ENCODE results near the gene PLG. TPM values are rescaled to one million over a fixed set of nuclear protein-coding genes. Genes with fewer than 3 reads are reported as not detected.
A peak's percentile ranks its signal among the peaks of the same experiment; 100 is the strongest.
"Not testable (repeated sequence)": the region's sequence is repeated elsewhere in the genome, so short reads cannot be mapped to it uniquely, and the experiment has no call there.

Gene PLG
- total RNA-seq, 2 experiments from 2014 or later = 0.30 TPM; not detected in 1

DNA sequence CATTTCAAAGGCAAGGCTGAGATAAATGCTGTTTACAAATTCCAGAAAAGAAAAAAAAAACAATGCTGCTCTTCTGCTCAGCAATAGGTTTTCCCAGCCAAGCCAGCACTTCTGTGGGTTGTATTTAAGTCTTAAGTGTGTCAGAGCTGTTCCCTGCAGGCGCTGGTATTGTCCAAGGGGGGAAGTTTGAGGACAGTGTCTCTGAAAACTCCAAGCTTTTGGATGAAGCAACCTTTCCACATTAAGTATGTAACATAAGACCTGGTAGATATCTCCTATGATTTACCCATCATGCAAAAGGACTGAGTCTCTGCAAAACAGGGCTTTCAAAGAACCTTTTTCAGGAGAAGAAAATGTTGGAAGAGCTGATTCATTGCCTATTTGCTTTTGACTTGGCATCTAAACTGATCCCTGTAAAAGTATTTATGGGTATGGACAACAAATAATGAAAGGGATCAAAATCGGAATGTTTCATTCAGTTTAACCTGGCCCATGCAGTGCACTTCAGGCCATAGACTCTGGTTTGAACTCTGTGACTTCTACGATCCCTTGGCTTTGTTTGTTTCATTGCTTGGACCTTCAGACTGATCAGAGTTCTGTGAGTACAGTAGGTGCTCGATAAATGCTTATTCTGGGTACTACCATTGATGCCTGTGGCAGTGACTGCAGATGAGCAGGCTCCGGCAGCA lies 16.1 kb upstream of the PLG start:
- H3K4me3 Mint-ChIP-seq = no peak overlapping the region
- POLR2A ChIA-PET = no interaction called here
- H3K27ac Mint-ChIP-seq = no peak overlapping the region
- CTCF ChIA-PET = no interaction called here
- H3K9me3 Mint-ChIP-seq = no peaks in the 10 kb centered on the region
- no peak for DNase-seq
- H3K4me1 Mint-ChIP-seq = no peaks in the 10 kb centered on the region
- no peaks in the 10 kb centered on the region for H3K36me3 Mint-ChIP-seq (ENCODE audit: low read depth)
- H3K27me3 Mint-ChIP-seq = no peaks in the 10 kb centered on the region

DNA sequence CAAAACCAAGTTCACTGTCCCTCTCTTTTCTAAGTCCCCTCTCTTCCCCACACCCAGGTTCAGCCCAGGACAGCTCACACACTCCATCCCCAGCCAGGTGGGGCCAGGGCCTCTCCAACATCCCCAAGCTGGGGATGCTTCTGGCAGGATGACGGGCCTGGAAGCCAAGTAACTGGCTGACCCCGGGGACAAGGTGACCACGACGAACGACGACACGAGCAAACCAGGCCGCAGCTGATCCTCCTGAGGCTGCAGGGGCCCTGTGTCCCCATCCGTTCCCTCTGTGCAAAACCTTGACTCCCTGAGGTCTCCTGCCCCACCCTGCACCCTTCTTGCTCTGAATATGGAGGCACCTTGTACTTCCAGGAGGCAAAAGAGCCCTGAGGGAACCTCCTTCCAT lies 11.6 kb upstream of the PLG start:
- no peak overlapping the region for H3K27ac Mint-ChIP-seq
- no peaks in the 10 kb centered on the region for H3K4me1 Mint-ChIP-seq
- no peak for DNase-seq
- CTCF ChIA-PET = no interaction called here
- no peaks in the 10 kb centered on the region for H3K9me3 Mint-ChIP-seq
- H3K27me3 Mint-ChIP-seq = peaks cover 2% of the 10 kb centered on the region
- H3K4me3 Mint-ChIP-seq = no peak overlapping the region
- no peaks in the 10 kb centered on the region for H3K36me3 Mint-ChIP-seq (ENCODE audit: low read depth)
- POLR2A ChIA-PET = no interaction called here

DNA sequence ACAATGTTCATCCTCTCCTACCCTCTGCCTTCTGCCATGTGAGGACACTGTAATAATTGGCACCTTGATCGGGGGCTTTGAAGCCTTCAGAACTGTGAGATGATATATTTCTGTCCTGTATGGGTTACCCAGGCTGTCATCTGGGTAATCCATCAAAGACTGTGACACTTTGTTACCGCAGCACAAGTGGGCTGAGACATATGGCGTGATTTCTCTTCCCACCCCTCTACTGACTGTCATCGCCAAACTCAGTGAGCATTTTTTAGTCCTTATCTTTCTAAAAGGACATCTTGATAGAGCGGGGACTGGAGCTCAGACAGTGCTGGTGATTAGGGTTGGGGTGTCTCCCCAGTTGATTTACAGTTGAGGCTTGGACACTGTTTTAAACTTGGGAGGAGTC lies 10.4 kb upstream of the PLG start:
- DNase-seq = no peak
- Mint-ChIP-seq H3K9me3 (no peaks in the 10 kb centered on the region), H3K27ac (no peak overlapping the region), H3K36me3 (ENCODE audit: low read depth) (no peaks in the 10 kb centered on the region), H3K4me1 (no peaks in the 10 kb centered on the region), H3K27me3 (peaks cover 7% of the 10 kb centered on the region), H3K4me3 (no peak overlapping the region)
- CTCF ChIA-PET = no interaction called here
- POLR2A ChIA-PET = no interaction called here

DNA sequence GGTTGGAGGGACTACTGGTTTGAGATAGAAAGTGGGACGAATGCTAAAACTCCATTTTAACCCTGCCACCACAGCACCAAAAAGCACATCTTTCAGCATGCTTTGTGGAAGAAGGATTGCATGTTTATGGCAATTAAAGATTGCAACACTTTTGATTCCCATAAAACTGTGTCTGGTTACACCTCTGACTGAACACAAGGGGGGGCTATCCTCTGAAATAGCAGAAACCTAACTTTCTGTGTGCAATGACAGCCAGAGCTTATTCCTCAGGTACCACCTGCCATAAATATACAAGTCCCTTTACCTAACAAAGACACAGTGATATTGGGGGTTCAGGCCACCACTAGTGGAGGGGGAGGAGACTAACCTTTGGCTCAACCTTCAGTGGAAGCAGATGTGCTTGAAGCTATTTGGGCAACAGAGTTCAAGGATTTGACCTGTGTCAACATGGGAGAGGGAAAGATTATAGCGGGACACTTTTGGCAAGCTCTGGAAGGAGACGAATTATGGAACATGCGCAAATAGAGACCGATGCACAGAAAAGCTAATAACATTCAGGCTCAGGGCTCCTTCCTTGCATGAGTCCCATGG lies 9.6 kb upstream of the PLG start:
- POLR2A ChIA-PET = no interaction called here
- no peaks in the 10 kb centered on the region for H3K9me3 Mint-ChIP-seq
- DNase-seq = no peak
- peaks cover 7% of the 10 kb centered on the region for H3K27me3 Mint-ChIP-seq
- H3K27ac Mint-ChIP-seq = no peak overlapping the region
- CTCF ChIA-PET = no interaction called here
- H3K36me3 Mint-ChIP-seq (ENCODE audit: low read depth) = no peaks in the 10 kb centered on the region
- no peak overlapping the region for H3K4me3 Mint-ChIP-seq
- H3K4me1 Mint-ChIP-seq = no peaks in the 10 kb centered on the region

DNA sequence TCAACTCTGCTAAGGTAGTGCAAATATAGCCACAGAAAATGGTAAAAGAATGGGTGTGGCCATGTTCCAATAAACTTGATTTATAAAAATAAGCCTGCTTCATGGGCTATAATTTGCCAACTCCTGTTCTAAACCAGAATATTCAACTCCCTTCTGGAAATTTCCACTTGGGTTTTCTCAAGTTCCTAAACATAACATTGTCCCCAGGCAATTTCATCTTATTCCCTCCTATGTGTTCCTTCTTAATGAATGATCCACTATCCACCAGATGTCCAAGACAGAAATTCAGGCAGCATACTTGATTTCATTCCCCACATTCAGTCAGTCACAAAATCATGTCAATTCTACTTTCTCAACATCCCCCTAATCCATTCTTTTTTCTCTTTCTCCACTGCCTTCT lies 7.0 kb upstream of the PLG start:
- H3K9me3 Mint-ChIP-seq; H3K36me3 Mint-ChIP-seq (ENCODE audit: low read depth); H3K27me3 Mint-ChIP-seq; DNase-seq; POLR2A ChIA-PET; H3K4me3 Mint-ChIP-seq; H3K27ac Mint-ChIP-seq; H3K4me1 Mint-ChIP-seq; CTCF ChIA-PET: not testable (repeated sequence)

DNA sequence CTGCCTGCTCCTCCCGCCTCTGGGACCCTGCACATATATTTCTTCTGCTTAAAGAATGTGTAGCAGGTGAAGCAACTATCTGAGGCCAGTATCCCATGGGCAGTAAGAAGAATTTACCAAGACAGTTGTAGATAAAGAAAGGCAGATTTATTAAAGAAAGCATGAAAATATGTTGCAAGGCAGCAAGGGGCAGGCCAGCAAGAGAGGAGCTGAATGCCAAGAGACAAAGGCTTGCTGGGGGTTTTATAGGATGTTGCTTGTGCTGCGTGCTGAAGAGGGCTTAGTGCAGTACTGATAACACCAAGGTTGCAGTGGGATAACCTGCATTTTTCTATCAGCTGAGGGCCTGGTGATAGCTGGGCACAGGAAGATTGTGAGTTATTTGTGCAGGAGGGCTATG lies 6.4 kb upstream of the PLG start:
- not testable (repeated sequence) for H3K4me1 Mint-ChIP-seq

DNA sequence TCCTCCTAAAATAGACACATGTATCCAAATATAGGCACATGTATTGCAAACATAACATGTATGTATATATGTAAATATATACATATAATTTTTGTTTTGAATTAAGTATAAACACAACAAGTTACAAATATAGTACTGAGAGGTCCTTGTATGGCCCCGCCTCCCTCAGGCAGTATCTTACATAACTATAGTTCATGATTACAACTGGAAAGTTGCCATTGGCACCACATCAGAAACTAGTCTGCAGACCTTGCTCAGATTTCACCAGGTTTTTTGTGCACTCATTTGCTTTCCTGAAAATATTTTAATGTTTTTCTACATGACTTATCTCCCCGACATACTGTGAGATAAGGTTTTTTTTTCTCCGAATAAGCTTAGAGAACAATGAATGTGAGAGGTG lies 5.2 kb upstream of the PLG start:
- POLR2A ChIA-PET; H3K4me1 Mint-ChIP-seq; H3K4me3 Mint-ChIP-seq; DNase-seq; CTCF ChIA-PET; H3K9me3 Mint-ChIP-seq; H3K27ac Mint-ChIP-seq; H3K36me3 Mint-ChIP-seq (ENCODE audit: low read depth); H3K27me3 Mint-ChIP-seq: not testable (repeated sequence)

More for the DNA sequence above, 6.4 kb upstream of the PLG start:
- H3K27ac Mint-ChIP-seq; H3K9me3 Mint-ChIP-seq; DNase-seq; H3K4me3 Mint-ChIP-seq; CTCF ChIA-PET; H3K36me3 Mint-ChIP-seq (ENCODE audit: low read depth); H3K27me3 Mint-ChIP-seq: not testable (repeated sequence)
- POLR2A ChIA-PET = interaction anchor here (0.6 kb wide), 1 partner anchor 832 kb away, joined by 3 read pairs; no protein-coding TSS in a partner anchor

DNA sequence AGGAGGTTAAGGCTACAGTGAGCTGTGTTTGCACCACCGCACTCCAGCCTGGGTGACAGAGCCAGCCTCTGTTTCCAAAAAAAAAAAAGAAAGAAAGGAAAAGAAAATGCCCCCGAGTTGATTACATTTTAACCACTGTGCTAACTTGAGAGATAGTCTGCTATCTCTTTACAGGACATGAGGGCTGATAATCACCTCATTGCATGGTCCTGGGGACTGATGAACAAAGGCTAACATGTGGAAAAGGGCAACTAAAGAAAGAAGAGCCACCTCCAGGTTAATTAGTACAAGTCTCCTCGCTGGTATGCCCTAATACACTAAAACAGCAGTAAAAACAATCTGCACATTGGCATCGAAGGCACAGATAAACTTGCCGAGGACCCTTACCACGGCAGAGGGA lies 4.2 kb upstream of the PLG start:
- no peaks in the 10 kb centered on the region for H3K9me3 Mint-ChIP-seq
- H3K27me3 Mint-ChIP-seq = peaks cover 7% of the 10 kb centered on the region
- no peak for DNase-seq
- no peak overlapping the region for H3K4me3 Mint-ChIP-seq
- ChIA-PET POLR2A (no interaction called here), CTCF (no interaction called here)
- no peaks in the 10 kb centered on the region for H3K36me3 Mint-ChIP-seq (ENCODE audit: low read depth)
- H3K4me1 Mint-ChIP-seq = no peaks in the 10 kb centered on the region
- no peak overlapping the region for H3K27ac Mint-ChIP-seq

DNA sequence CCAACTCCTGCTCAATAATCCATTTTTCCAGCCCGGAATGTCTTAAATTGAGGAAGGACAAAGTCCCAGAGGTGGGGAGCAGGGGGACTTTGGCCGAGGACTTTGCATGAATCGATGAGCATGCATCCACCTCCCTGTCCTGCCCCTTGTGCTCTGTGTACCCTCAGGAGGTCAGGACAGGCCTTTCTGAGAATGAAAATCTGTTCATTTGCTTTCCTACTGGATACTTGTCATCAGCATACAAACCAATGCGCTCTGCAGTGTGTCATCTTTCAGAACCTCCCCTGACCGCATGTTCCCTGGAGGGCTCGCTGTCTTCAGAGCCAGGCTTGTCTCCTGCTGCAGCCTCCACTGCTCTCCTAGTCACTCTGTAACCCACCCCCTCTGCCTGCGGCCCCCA lies 2.6 kb downstream of the PLG start:
- H3K27me3 Mint-ChIP-seq, H3K9me3 Mint-ChIP-seq, CTCF ChIA-PET: not testable (repeated sequence)

DNA sequence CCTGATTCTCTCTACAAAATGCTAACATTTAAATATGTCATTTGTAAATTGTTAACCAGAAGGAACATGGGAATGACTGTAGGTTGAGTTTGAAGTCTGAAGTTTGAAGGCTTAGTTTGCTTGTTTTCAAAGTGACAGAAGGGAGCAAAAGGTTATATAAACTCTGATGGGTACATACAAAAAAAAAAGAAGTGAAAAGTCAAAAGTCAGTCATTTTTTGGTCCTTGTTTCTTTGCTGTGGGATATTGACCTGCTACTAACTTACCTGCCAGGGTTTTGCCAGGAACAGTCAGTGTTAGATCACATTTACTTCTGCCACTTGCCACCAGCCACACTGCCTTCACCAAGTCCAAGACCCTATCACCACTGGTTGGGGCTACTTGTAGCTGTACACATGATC lies 6.9 kb downstream of the PLG start:
- H3K27ac Mint-ChIP-seq; H3K27me3 Mint-ChIP-seq; DNase-seq; H3K4me3 Mint-ChIP-seq; CTCF ChIA-PET; H3K4me1 Mint-ChIP-seq; POLR2A ChIA-PET; H3K9me3 Mint-ChIP-seq; H3K36me3 Mint-ChIP-seq (ENCODE audit: low read depth): not testable (repeated sequence)

More for the DNA sequence above, 2.6 kb downstream of the PLG start:
- H3K4me1 Mint-ChIP-seq; H3K36me3 Mint-ChIP-seq (ENCODE audit: low read depth); H3K4me3 Mint-ChIP-seq; H3K27ac Mint-ChIP-seq; POLR2A ChIA-PET; DNase-seq: not testable (repeated sequence)

DNA sequence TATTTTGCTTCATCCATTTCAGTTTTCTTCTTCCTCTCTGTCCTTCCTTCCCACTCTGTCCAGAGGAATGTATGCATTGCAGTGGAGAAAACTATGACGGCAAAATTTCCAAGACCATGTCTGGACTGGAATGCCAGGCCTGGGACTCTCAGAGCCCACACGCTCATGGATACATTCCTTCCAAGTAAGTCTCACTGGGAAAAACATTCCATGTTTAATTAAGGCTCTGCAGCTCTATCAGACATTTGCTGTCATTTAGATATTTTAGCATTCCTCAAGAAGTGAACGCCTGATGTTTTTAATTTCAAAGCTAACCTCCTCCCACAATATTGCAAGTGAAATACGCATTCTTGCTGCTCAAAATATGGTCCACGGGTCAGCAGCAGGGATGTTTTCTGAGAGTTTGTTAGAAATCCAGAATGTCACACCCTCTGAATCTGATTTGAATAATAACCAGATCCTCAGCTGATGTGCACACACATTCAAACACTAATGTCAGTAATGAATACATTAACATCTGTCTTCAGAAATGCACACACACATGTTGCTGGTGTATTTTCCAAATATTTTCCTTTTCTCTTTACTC lies 12.8 kb downstream of the PLG start:
- no peak overlapping the region for H3K27ac Mint-ChIP-seq
- no peaks in the 10 kb centered on the region for H3K27me3 Mint-ChIP-seq
- ChIA-PET POLR2A (no interaction called here), CTCF (no interaction called here)
- no peaks in the 10 kb centered on the region for H3K4me1 Mint-ChIP-seq
- DNase-seq = no peak
- H3K36me3 Mint-ChIP-seq (ENCODE audit: low read depth) = no peaks in the 10 kb centered on the region
- no peaks in the 10 kb centered on the region for H3K9me3 Mint-ChIP-seq
- H3K4me3 Mint-ChIP-seq = no peak overlapping the region

DNA sequence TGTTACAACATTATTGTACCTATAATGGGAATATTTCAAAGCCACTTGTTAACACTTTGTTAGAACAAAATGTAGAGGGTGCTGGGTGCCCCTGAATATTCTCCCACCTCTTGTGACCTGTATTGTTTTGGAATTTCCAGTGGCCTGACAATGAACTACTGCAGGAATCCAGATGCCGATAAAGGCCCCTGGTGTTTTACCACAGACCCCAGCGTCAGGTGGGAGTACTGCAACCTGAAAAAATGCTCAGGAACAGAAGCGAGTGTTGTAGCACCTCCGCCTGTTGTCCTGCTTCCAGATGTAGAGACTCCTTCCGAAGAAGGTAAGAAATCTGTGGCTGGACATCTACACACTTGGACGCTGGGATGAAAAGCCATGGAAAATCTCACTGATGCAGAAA lies 28.9 kb downstream of the PLG start:
- no peak overlapping the region for H3K27ac Mint-ChIP-seq
- CTCF ChIA-PET = no interaction called here
- H3K36me3 Mint-ChIP-seq (ENCODE audit: low read depth) = no peaks in the 10 kb centered on the region
- H3K27me3 Mint-ChIP-seq = peaks cover 5% of the 10 kb centered on the region
- no peak overlapping the region for H3K4me3 Mint-ChIP-seq
- peaks cover 2% of the 10 kb centered on the region for H3K4me1 Mint-ChIP-seq
- H3K9me3 Mint-ChIP-seq = no peaks in the 10 kb centered on the region
- POLR2A ChIA-PET = no interaction called here
- DNase-seq = no peak

DNA sequence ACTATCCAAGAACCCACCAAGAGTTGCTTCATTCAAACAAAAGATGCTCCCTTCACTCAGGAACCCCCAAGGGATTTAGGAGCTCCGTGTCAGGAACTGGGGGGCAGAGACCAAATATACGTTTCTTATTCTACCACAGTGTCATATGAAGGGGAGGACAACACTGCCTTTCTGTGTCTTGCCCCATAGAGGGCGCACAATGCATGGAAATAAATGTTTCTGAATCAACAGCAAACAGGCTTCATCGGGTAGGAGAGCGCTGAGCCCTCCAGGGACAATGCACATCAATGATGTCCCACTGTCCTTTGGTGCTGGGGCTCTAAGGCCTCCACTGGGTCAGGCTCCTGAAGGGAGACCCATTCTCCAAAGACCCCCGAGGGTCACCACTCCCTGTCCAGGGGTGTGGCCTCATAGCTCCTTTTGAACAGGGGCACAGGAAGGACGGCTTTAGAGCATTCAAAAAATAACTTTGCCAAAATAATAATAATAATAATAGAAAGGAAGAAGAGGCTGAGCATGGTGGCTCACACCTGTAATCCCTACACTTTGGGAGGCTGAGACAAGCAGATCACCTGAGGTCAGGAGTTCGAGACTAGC lies 31.1 kb downstream of the PLG start:
- H3K36me3 Mint-ChIP-seq (ENCODE audit: low read depth) = no peaks in the 10 kb centered on the region
- H3K27ac Mint-ChIP-seq = no peak overlapping the region
- H3K27me3 Mint-ChIP-seq = peaks cover 3% of the 10 kb centered on the region
- no peaks in the 10 kb centered on the region for H3K9me3 Mint-ChIP-seq
- no peak overlapping the region for H3K4me3 Mint-ChIP-seq
- CTCF ChIA-PET = interaction anchor here (1.3 to 3.3 kb wide), 4 partner anchors 34 to 640 kb away, joined by 3 to 11 read pairs (median 8); no protein-coding TSS in a partner anchor
- peaks cover 3% of the 10 kb centered on the region for H3K4me1 Mint-ChIP-seq
- DNase-seq = peak; percentile 36
- POLR2A ChIA-PET = no interaction called here

DNA sequence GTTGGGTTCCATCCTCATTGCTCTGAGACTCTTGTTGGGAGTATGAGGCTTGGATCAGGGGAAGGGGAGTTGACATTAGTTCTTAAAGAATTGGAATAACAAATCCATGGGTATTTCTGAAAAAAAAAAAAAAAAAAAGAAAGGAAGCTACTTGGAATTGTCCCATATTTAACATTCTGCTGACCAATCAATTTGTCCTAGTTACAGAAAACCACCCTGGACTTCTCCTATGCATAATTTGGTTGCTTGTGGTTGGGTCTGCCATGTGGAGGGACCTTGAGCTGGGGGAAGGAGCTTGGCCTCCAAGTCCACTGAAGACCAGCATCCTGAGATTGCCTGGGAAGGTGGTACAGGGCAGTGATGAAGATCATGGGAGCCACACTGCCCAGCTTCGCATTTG lies 32.6 kb downstream of the PLG start:
- ChIA-PET CTCF (interaction anchor here (0.8 to 3.3 kb wide), 5 partner anchors 11 to 639 kb away, joined by 3 to 11 read pairs (median 3); no protein-coding TSS in a partner anchor), POLR2A (no interaction called here)

More for the DNA sequence above, 32.6 kb downstream of the PLG start:
- H3K36me3 Mint-ChIP-seq (ENCODE audit: low read depth) = no peaks in the 10 kb centered on the region
- no peak overlapping the region for H3K4me3 Mint-ChIP-seq
- no peak overlapping the region for H3K27ac Mint-ChIP-seq
- H3K9me3 Mint-ChIP-seq = no peaks in the 10 kb centered on the region
- peaks cover 3% of the 10 kb centered on the region for H3K4me1 Mint-ChIP-seq
- peaks cover 3% of the 10 kb centered on the region for H3K27me3 Mint-ChIP-seq
- no peak for DNase-seq

Measured in activated CD4-positive, alpha-beta memory T cell treated with anti-CD3 and anti-CD28 coated beads, Interleukin-2, amount 10 ng/mL, durations not matched to agents 7 days and 5 days (primary cell).